Left ventricle myocardium superior (tissue), 1 donor: ENCODE measurements around the gene CYB5RL. TPM values are rescaled to one million over a fixed set of nuclear protein-coding genes. Genes with fewer than 3 reads are reported as not detected.
A peak's percentile ranks its signal among the peaks of the same experiment; 100 is the strongest.
"Not testable (repeated sequence)": the region's sequence is repeated elsewhere in the genome, so short reads cannot be mapped to it uniquely, and the experiment has no call there.

ENCODE experiments used
- ATAC-seq: fragments of 200-7000 bp; cut with Tn5 transposase; one replicate; pipeline ENCODE4 v1.9.1; 2020; ENCODE audit warnings: mild to moderate bottlenecking, moderate library complexity
- DNase-seq: peaks from one replicate; pipeline ENCODE4 v3.0.0-alpha.2; 2020
- intact Hi-C: fragments of 100-400 bp; cut with micrococcal nuclease; formaldehyde crosslinking; loops from one replicate; pipeline ENCODE4 v1.11.0; 2022
- total RNA-seq: library from RNA; stranded (reverse); fragmentation: NEBNext Ultra II Directional; extraction: Animal tissue kit (Norgen Biotek cat#: 25700); gene quantifications from one replicate; pipeline ENCODE4 v1.2.1, GENCODE V29; 2021
- donor health status: DM: no; HTN: yes; CAD: no; lungs with severe emphysema.

The CYB5RL gene
- total RNA-seq, 1 donor from 2014 or later: 5.9 TPM

DNA sequence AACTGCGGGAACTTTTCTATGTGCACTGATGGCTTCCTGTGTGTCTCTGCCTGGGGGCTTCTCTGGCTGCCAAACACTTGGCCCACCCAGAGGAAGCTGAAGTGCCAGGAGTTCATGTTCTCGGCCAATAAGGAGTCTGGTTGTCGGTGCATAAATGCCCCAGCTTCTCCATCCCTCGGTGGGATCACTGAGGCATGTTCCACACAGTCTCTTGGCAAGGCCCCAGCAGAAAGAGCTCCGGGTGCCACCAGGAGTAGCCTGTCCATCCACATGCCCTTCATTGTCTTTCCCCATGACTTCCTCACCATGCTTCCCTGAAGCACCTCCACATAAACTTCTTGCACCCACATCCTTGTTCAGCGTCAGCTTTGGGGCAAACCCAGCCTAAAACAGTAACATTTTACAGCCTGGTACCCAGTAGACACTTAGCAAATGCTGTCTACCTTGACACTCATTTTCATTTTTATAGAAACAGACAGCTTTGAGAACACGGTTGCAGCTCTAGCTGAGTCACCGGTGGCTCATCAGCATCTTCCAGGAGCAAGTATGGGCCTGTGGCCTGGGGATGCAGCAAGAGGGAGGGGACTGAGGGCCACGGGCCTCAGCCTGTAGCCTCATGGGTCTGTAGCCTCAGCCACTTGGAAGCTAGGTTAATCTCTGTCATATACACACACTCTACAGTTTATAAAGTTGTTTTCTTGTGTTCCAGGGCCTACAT, 32.2 kb downstream of the CYB5RL start:
- no peak for ATAC-seq
- DNase-seq: no peak
- intact Hi-C loops: no loop called here

DNA sequence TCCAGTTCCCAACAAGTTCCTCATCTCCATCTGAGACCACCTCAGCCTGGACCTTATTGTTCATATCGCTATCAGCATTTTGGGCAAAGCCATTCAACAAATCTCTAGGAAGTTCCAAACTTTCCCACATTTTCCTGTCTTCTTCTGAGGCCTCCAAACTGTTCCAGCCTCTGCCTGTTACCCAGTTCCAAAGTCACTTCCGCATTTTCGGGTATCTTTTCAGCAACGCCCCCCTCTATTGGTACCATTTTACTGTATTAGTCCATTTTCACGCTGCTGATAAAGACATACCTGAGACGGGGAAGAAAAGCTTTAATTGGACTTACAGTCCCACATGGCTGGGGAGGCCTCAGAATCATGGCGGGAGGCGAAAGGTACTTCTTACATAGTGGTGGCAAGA, 33.5 kb downstream of the CYB5RL start:
- intact Hi-C loops, ATAC-seq, DNase-seq: not testable (repeated sequence)

DNA sequence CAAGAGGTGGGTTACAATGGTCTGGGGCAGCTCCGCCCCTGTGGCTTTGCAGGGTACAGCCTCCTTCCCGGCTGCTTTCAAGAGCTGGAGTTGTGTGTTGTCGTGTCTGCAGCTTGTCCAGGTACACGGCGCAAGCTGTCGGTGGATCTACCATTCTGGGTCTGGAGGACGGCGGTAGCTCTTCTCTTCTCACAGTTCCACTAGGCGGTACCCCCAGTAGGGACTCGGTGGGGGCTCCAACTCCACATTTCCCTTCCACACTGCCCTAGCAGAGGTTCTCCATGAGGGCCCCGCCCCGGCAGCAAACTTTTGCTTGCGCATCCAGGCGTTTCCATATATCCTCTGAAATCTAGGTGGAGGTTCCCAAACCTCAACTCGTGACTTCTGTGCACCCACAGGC, 34.7 kb downstream of the CYB5RL start:
- intact Hi-C loops: no loop called here
- DNase-seq: no peak
- ATAC-seq: no peak

DNA sequence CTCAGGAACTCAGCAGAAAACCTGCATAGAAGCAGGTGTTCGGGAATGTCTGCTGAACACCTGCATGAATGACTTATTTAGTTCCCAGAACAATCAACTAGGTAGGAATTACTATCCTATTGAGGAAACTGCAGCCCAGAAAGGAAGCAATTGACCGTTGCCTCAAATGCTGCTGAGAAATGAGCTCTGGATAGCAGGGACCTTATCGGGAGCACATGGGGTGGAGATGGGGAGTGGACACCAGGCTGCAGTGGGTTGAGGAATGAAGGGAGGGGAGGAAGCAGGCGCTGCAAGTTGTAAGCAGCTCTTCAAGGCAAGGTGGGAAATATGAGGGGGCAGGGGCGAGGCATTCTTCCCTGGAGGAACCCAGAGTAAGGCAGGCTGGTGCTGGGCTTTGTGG, 36.3 kb downstream of the CYB5RL start:
- intact Hi-C loops: no loop called here
- no peak for DNase-seq
- no peak for ATAC-seq

DNA sequence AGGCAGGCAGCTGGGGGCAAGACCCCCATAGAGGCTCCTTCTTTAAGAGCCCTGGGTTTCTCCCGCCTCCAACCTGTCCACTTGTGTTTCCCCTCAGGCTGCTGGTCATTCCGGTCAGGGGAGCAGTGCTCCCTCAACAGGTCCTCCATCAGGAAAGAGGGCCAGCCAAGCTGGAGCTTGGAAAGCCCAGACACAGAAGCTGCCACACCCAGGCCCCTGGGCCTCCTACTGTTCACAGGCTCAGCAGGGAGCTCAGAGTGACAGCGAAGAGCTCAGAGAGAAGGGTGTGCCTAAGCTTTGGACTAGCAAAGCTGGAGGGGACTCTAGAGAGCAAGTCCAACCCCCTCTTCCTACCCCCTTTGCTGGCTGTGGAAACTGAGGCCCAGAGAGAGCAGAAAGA, 36.8 kb downstream of the CYB5RL start:
- ATAC-seq: no peak

DNA sequence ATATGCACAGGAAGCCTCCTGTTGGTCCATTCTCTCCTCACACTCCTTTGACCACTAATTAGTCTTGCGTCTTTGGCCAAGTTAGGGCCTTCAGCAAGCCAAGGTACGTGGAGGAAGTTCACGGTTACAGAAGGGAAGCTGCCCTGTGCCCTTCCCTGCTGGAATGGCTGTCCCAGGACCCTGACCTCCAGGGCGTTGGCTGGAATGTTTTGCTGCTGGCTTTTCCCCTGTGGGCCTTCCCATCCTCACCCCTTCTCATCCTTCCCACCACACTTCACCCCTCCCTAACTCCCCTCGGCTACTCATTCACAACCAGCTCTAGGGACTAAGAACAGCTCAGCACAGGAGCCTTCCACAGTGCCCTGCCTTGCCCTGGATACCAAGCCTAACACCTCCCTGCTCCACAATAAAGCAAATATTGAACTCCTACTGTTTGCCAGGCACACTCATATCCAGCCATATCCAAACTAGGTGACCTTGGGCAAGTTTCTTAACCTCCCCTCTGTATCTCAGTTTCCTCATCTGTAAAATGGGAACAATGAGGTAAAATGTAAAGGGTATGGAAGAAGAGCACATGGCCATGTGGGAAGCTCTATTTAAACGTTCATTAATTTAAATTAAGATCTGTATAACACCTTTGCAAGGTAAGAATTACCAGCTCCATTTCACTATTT, 38.2 kb downstream of the CYB5RL start:
- no peak for ATAC-seq
- intact Hi-C loops: no loop called here
- DNase-seq: no peak

More for the DNA sequence above, 36.8 kb downstream of the CYB5RL start:
- intact Hi-C loops: no loop called here
- DNase-seq: no peak

DNA sequence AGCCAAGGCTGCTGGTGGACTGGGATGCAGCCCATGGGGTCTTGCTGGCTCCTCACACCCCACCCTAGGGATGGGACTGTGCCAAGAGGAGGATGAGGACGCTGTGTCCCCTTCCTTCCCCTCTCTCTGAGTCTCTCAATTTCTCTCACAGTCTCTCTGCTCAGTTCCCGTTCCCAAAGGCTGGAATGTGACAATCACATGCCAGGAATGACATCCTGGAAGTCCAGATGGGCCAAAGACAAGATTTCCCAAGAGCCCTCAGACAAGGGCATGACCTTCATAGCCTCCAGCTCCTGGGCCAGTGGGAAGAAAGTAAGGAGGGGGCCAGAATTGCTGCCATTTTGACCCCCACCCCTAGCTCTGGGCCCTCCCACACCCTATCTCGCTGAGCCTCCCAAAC, 39.5 kb downstream of the CYB5RL start:
- ATAC-seq: no peak
- intact Hi-C loops: no loop called here
- no peak for DNase-seq

DNA sequence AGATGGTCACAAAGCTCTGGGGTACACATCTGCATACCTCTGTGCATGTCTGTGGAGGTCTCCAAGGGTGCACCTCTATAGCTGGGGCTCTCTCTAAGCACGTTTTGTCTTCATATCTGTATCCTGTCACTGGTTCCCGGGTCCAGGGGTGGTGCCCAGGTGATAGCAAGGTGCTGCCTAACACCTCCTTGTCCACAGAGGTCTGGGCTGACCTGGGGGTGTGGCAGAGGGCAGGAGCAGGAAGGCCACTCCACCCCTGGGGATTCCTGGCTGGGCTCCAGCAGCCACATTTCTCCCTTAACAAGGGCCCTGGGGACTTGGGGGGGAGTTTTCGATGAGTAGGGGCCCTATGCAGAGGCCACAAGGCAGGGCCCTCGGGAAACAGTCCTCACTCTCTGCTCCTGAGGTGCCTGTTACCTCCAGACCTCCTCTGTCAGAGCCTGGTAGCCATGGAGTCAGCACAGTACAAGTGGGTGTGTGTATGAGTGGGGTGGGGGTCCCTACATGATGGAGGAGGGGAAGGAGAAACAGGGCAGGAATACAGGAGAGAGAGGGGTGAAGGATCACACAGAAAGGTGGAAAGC, 40.0 kb downstream of the CYB5RL start:
- no peak for ATAC-seq
- intact Hi-C loops: no loop called here

DNA sequence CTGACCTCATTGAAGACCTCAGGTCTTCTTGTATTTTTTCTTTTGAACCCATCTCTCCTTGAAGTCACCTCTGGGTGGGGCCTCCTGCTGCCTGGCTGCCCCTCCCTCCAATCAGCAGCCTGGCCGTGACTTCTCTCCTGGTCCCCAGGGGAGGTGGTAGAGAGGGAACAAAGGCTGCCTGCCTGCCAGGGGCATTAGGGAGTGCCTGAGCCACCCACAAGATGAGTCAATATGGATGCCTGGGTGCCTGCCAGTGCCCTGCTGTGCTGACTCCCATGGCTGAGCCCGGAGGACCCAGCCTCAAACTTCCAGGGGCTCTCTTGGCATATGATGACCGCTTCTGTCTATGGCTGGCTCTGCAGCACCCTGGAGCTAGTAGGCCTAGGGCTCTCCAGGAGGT, 41.8 kb downstream of the CYB5RL start:
- DNase-seq: no peak
- intact Hi-C loops: no loop called here
- ATAC-seq: no peak

More for the DNA sequence above, 40.0 kb downstream of the CYB5RL start:
- DNase-seq: no peak

DNA sequence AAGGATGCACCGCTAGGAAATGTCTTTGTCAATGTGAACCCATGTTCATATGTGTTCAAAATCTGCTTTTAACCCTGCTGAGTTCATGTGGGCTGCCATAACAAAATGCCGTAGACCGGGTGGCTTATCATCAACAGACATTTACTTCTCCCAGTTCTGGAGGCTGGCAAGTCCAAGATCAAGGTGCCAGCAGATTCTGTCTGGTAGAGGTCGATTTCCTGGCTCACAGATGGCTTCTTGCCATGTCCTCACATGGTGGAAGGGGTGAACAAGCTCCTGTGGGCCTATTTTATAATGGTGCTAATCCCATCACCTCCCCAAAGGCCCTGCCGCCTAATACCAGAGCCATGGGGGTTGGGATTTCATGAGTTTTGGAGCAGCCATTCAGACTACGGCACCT, 42.4 kb downstream of the CYB5RL start:
- intact Hi-C loops: no loop called here
- ATAC-seq (no peak), DNase-seq (no peak)

DNA sequence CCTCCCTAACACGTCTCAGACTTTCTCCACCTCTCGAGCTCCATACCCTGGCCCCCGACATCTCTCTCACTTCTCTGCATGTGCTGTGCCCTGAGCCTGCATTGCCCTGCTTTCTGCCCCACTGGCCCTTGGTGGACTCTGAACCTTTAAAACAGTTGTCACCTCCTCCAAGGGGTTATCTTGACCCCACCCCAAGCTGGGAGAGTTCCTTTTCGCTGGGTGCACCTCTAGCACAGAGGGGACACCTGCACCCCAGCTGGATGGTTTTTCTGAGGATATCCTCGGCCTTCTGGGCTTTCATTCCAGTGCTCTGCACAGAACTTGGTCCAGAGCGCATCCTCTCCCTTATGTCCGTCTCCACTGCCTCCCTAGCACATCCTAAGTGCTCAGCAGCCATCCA, 42.8 kb downstream of the CYB5RL start:
- intact Hi-C loops: no loop called here
- DNase-seq (no peak), ATAC-seq (no peak)

DNA sequence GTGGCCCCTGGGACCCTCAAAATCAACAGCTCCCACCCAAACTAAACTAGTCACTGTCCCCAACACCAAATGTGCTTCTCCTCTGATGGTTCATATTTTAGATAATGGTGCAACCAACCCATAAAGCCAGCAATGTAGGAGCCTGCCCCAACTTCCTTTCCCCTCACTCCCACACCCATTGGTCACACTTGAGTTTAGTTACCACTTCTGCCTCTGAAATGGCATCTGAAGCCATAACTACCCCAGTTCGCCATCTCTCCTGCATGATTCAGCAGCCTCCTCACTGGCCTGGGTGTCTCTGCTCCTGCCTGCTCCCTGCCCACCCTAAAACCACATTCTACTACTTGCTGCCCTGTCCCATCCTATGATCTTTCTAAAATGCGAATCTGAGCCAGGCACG, 43.6 kb downstream of the CYB5RL start:
- no peak for ATAC-seq
- no peak for DNase-seq
- intact Hi-C loops: no loop called here

DNA sequence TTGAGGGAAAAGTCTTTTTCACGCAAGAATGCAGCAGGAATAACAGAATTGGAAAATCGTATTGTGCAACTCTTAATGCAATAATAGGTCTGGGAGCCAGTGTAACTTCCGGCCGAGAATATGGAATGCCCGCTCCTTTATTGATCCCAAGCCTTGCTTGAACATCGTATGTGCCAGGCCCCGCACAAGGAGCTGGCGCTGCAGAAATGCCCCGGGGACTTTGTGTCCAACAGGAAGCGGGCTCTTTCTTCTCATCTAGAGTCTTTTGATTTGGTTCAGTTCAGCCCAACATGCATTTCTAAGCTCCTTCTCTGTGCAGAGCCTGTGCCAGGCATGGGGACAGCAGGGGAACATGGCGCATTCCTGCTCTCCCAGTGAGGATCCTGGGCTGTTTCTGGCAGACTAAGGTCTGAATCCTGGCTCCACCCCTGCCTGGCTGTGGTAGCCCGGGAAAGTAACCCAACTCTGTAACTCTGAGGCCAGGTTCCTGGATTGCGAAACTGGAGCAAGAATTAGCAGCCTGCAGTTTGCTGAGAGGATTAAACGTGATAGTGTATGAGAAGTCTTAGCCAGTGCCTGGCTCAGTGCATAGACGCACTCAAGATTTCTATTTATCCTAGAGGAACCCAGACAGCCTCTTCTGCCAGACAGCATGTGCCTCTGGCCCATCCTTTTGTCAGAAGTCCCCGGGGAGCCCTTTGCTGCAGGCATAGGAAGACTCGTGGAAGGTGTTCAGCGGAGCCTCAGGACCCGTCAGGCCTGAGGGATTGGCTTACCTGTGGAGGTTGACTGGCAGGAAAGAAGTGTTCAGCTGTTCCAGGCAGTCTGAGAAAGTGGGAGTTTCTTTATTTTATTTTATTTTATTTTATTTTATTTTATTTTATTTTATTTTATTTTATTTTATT, 46.0 kb downstream of the CYB5RL start:
- intact Hi-C loops: no loop called here
- ATAC-seq: peak; percentile 91
- peak; percentile 60 for DNase-seq

DNA sequence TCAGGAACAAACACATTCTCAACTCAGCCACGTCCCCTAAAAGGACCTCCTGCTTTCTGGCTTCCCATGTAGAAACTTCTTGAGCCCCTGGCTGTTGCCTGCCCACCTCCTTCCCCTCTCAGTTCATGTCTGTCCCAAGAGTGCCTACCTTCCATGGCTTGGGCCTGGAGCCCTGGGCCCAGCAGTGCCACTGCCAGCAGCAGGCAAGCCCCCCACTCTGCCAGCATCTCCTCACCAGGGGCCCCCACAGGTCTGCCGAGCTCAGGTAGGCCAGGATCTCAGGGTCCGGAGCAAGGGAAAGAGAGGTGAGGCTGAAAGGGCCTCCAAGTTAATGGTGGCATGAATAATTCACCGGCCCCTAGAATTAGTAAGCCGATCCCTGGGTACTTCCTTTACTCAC, 47.1 kb downstream of the CYB5RL start, which contains the start of gene CDCP2:
TSS of gene CDCP2 (minus strand) at position 305 of the 400 bp plus-strand sequence. CDS start at position 227, 78 bp downstream.
- no peak for DNase-seq
- intact Hi-C loops: no loop called here

DNA sequence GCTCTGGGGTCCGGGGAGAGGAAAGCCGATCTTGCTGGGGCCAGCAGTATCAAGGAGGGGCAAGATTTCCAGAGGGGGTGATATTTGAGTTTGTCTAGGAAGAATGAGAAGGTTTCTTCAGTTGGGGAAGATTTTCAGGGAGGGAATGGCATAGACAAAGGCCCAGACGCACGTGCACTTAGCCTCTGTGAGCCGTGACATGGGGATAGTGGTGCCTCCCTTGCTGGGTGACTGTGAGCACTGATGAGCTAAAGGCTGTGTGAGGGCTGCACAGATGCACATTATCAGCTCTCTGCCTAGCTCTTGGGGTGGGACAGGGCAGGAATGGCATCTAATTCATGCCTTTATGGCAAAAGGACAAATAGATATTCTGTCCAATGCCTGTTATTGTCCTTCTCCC, 48.8 kb downstream of the CYB5RL start:
- intact Hi-C loops: no loop called here
- DNase-seq (no peak), ATAC-seq (no peak)

More for the DNA sequence above, 47.1 kb downstream of the CYB5RL start, which contains the start of gene CDCP2:
- ATAC-seq: no peak

Other genes with a start within 250 kb of the CYB5RL start
- gene LDLRAD1, start 181.8 kb downstream of the CYB5RL start, total RNA-seq: not detected
- 318 TPM for gene TMEM59, start 146.8 kb downstream of the CYB5RL start, total RNA-seq
- 4.7 TPM for gene TCEANC2, start 146.4 kb downstream of the CYB5RL start, total RNA-seq
- gene CDCP2, start 47.0 kb downstream of the CYB5RL start, total RNA-seq: not detected
- 81.2 TPM for gene MRPL37, start 137 bp upstream of the CYB5RL start, total RNA-seq
- gene SSBP3, start 206.4 kb upstream of the CYB5RL start, total RNA-seq: 57.0 TPM